H9 (cell line): ENCODE results near the gene PSMA3. TPM values are rescaled to one million over a fixed set of nuclear protein-coding genes. Genes with fewer than 3 reads are reported as not detected.

ENCODE experiments used
- DNase-seq: peaks from one replicate; pipeline ENCODE4 v3.0.0-alpha.2; 2017
- H2AFZ ChIP-seq: one replicate; pipeline ENCODE4 v1.6.1; 2013; ENCODE audit warnings: mild to moderate bottlenecking, low read length, control low read depth, moderate library complexity
- H2AK5ac ChIP-seq: 2 replicates; pipeline ENCODE4 v1.6.1; 2013; ENCODE audit warnings: low read length, control low read depth, mixed read lengths; ENCODE audit not compliant: insufficient read length
- H2BK120ac ChIP-seq: one replicate; pipeline ENCODE4 v1.6.1; 2013; ENCODE audit warnings: low read depth, mild to moderate bottlenecking, low read length, control low read depth, inconsistent platforms; ENCODE audit not compliant: poor library complexity, severe bottlenecking
- H2BK12ac ChIP-seq: 2 replicates; pipeline ENCODE4 v1.6.1; 2013; ENCODE audit warnings: low read length, control low read depth, mixed read lengths, low read depth; ENCODE audit not compliant: insufficient read length
- H2BK15ac ChIP-seq: 2 replicates; pipeline ENCODE4 v1.6.1; 2013; ENCODE audit warnings: low read depth, low read length, control low read depth
- H2BK20ac ChIP-seq: one replicate; pipeline ENCODE4 v1.6.1; 2013; ENCODE audit warnings: low read depth, mild to moderate bottlenecking, low read length, control low read depth, inconsistent platforms; ENCODE audit not compliant: poor library complexity, severe bottlenecking
- H2BK5ac ChIP-seq: 2 replicates; pipeline ENCODE4 v1.6.1; 2013; ENCODE audit warnings: low read length, control low read depth, mixed read lengths; ENCODE audit not compliant: insufficient read length
- H3K14ac ChIP-seq: 2 replicates; pipeline ENCODE4 v1.6.1; 2013; ENCODE audit warnings: low read length, control low read depth; ENCODE audit not compliant: insufficient read depth
- H3K18ac ChIP-seq: 2 replicates; pipeline ENCODE4 v1.6.1; 2013; ENCODE audit warnings: low read depth, mild to moderate bottlenecking, mixed read lengths, low read length, control low read depth; ENCODE audit not compliant: insufficient read length
- H3K23ac ChIP-seq: 2 replicates; pipeline ENCODE4 v1.6.1; 2013; ENCODE audit warnings: low read length, control low read depth, mixed read lengths, low read depth; ENCODE audit not compliant: insufficient read length
- H3K23me2 ChIP-seq: 2 replicates; pipeline ENCODE4 v1.6.1; 2013; ENCODE audit warnings: low read depth, mild to moderate bottlenecking, mixed read lengths, low read length, control low read depth; ENCODE audit not compliant: insufficient read length, poor library complexity, severe bottlenecking
- H3K27ac ChIP-seq: 2 replicates; pipeline ENCODE4 v1.5.1; 2013; ENCODE audit warnings: low read length, control low read depth, mixed read lengths, low read depth; ENCODE audit not compliant: insufficient read length
- H3K27me3 ChIP-seq: 2 replicates; pipeline ENCODE4 v1.6.1; 2013; ENCODE audit warnings: low read length, control low read depth, inconsistent platforms; ENCODE audit not compliant: insufficient read depth
- H3K4ac ChIP-seq: 2 replicates; pipeline ENCODE4 v1.6.1; 2013; ENCODE audit warnings: low read depth, mild to moderate bottlenecking, control low read depth, inconsistent platforms, low read length, moderate library complexity
- H3K4me1 ChIP-seq: 2 replicates; pipeline ENCODE4 v1.6.1; 2013; ENCODE audit warnings: low read length, control low read depth, inconsistent platforms; ENCODE audit not compliant: insufficient read depth
- H3K4me2 ChIP-seq: 2 replicates; pipeline ENCODE4 v1.6.1; 2013; ENCODE audit warnings: low read length, control low read depth, mixed read lengths; ENCODE audit not compliant: insufficient read length, insufficient read depth
- H3K56ac ChIP-seq: 2 replicates; pipeline ENCODE4 v1.6.1; 2013; ENCODE audit warnings: low read depth, mild to moderate bottlenecking, mixed read lengths, low read length, control low read depth; ENCODE audit not compliant: insufficient read length
- H3K79me1 ChIP-seq: 2 replicates; pipeline ENCODE4 v1.6.1; 2013; ENCODE audit warnings: low read depth, mild to moderate bottlenecking, moderate library complexity, low read length, control low read depth, inconsistent platforms; ENCODE audit not compliant: insufficient read depth, poor library complexity, severe bottlenecking
- H3K79me2 ChIP-seq: 2 replicates; pipeline ENCODE4 v1.6.1; 2013; ENCODE audit warnings: low read length, control low read depth, inconsistent platforms; ENCODE audit not compliant: insufficient read depth
- H3K9ac ChIP-seq: 2 replicates; pipeline ENCODE4 v1.6.1; 2013; ENCODE audit warnings: low read length, control low read depth, mixed read lengths; ENCODE audit not compliant: insufficient read length; ENCODE audit errors: extremely low read depth
- H3K9me3 ChIP-seq: one replicate; pipeline ENCODE4 v1.6.1; 2013; ENCODE audit warnings: low read depth, low read length, inconsistent platforms; ENCODE audit not compliant: control insufficient read depth
- H3T11ph ChIP-seq: one replicate; pipeline ENCODE4 v1.6.1; 2013; ENCODE audit warnings: mild to moderate bottlenecking, low read length, control low read depth, inconsistent platforms
- H4K20me1 ChIP-seq: one replicate; pipeline ENCODE4 v1.6.1; 2013; ENCODE audit not compliant: control insufficient read depth, insufficient read length, insufficient read depth
- H4K5ac ChIP-seq: 2 replicates; pipeline ENCODE4 v1.6.1; 2013; ENCODE audit warnings: low read depth, mild to moderate bottlenecking, mixed read lengths, low read length, control low read depth; ENCODE audit not compliant: insufficient read length
- H4K8ac ChIP-seq: replicated peaks from 2 replicates; pipeline ENCODE4 v1.6.1; 2013; ENCODE audit warnings: low read length, control low read depth, mixed read lengths, low read depth; ENCODE audit not compliant: insufficient read length
- H4K91ac ChIP-seq: 2 replicates; pipeline ENCODE4 v1.6.1; 2013; ENCODE audit warnings: low read depth, mild to moderate bottlenecking, moderate library complexity, mixed read lengths, low read length, control low read depth; ENCODE audit not compliant: insufficient read length
- H3K27ac Mint-ChIP-seq, 3 experiments: 2 replicates in 2 of 3; 3 replicates in 1 of 3; pipeline ENCODE4 v1.8.0; 2020 to 2021; ENCODE audit warnings: mixed read lengths in 3 of 3, mild to moderate bottlenecking in 1 of 3, moderate library complexity in 1 of 3
- H3K27me3 Mint-ChIP-seq: 2 replicates; pipeline ENCODE4 v1.8.0; 2021; ENCODE audit warnings: low read depth, mild to moderate bottlenecking, moderate library complexity, mixed read lengths
- H3K36me3 Mint-ChIP-seq, 3 experiments: 2 replicates in 2 of 3; 3 replicates in 1 of 3; pipeline ENCODE4 v1.8.0; 2020 to 2021; ENCODE audit warnings: low read depth in 3 of 3, mixed read lengths in 3 of 3; ENCODE audit not compliant: insufficient read depth in 1 of 3
- H3K4me1 Mint-ChIP-seq, 2 experiments: 2 replicates each; pipeline ENCODE4 v1.8.0; 2020; ENCODE audit warnings: mixed read lengths in 2 of 2
- H3K4me3 Mint-ChIP-seq, 2 experiments: 2 replicates in 1 of 2; 3 replicates in 1 of 2; pipeline ENCODE4 v1.8.0; 2020 to 2021; ENCODE audit warnings: mild to moderate bottlenecking in 2 of 2, mixed read lengths in 2 of 2, moderate library complexity in 1 of 2
- H3K9me3 Mint-ChIP-seq, 2 experiments: 2 replicates in 1 of 2; 3 replicates in 1 of 2; pipeline ENCODE4 v1.8.0; 2020; ENCODE audit warnings: mild to moderate bottlenecking in 2 of 2, mixed read lengths in 2 of 2, moderate library complexity in 1 of 2
- WGBS: extraction: QIAGEN DNeasy Blood & Tissue Kit; methylation state at CpG from one replicate; pipeline ENCODE4 v1.1.7; 2013; ENCODE audit warnings: missing lambda C conversion rate, low lambda C conversion rate, mixed read lengths; ENCODE audit not compliant: insufficient read length; ENCODE audit errors: extremely low coverage; 5-methylcytosine and 5-hydroxymethylcytosine counted together
- total RNA-seq: library from RNA; stranded (reverse); gene quantifications from 2 replicates; pipeline ENCODE4 v1.2.1, GENCODE V29; 2021
- TF ChIP-seq, protein P1 (sequence below): fragments of 200-600 bp; sonication (generic); conservative IDR thresholded peaks from 3 replicates; pipeline ENCODE4 v1.8.0; 2021; ENCODE audit warnings: antibody characterized with exemption, mild to moderate bottlenecking

The PSMA3 gene
- total RNA-seq, 1 experiment from 2014 or later, result 342 TPM

DNA sequence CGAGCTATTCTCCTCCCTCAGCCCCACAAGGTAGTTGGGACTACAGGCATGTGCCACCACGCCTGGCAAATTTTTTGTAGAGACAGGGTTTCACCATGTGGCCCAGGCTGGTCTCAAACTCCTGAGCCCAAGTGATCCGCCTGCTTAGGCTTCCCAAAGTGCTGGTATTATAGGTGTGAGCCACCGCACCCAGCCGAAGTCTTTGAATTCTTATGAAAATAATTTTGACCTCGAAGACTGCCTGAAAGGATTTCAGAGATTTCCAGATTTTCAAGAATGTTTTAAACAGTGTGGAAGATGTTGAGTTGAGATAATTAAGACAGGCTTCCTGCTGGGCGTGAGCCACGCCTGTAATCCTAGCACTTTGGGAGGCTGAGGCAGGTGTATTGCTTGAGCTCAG, 5.0 kb downstream of the PSMA3 start:
- H3K79me2 ChIP-seq, result peaks cover 38% of the 10 kb centered on the region
- H2BK12ac ChIP-seq, result no peak overlapping the region
- H2BK15ac ChIP-seq, result no peak overlapping the region
- no peak overlapping the region for H3K4ac ChIP-seq
- no peak overlapping the region for H4K8ac ChIP-seq
- no peak overlapping the region for H3K9ac ChIP-seq
- no peak overlapping the region for H3K4me2 ChIP-seq
- H3K23ac ChIP-seq, result no peak overlapping the region
- no peak overlapping the region for H3K4me3 Mint-ChIP-seq
- H3K56ac ChIP-seq, result no peak overlapping the region
- H3K9me3 ChIP-seq, result no peaks in the 10 kb centered on the region
- no peak overlapping the region for H2BK20ac ChIP-seq
- H3K18ac ChIP-seq, result no peak overlapping the region
- no peak overlapping the region for H4K91ac ChIP-seq
- peaks cover 12 to 16% of the 10 kb centered on the region in 2 experiments for H3K4me1 Mint-ChIP-seq
- H3K27ac Mint-ChIP-seq, result no peak overlapping the region; a peak in 1 of 7 replicates
- H2BK120ac ChIP-seq, result no peak overlapping the region
- no peaks in the 10 kb centered on the region for H3K27me3 Mint-ChIP-seq
- no peak overlapping the region for H2BK5ac ChIP-seq
- H2AK5ac ChIP-seq, result no peak overlapping the region
- no peaks in the 10 kb centered on the region for H3K27me3 ChIP-seq
- no peaks in the 10 kb centered on the region for H3K4me1 ChIP-seq
- no peak overlapping the region for H2AFZ ChIP-seq
- H4K5ac ChIP-seq, result no peak overlapping the region
- no peaks in the 10 kb centered on the region for H4K20me1 ChIP-seq
- no CpG with 5 or more reads among the region's 8 CpGs for whole genome bisulfite sequencing
- H3K79me1 ChIP-seq, result peaks cover 8% of the 10 kb centered on the region
- no peak overlapping the region for H3T11ph ChIP-seq
- TF ChIP-seq, protein P1, sequence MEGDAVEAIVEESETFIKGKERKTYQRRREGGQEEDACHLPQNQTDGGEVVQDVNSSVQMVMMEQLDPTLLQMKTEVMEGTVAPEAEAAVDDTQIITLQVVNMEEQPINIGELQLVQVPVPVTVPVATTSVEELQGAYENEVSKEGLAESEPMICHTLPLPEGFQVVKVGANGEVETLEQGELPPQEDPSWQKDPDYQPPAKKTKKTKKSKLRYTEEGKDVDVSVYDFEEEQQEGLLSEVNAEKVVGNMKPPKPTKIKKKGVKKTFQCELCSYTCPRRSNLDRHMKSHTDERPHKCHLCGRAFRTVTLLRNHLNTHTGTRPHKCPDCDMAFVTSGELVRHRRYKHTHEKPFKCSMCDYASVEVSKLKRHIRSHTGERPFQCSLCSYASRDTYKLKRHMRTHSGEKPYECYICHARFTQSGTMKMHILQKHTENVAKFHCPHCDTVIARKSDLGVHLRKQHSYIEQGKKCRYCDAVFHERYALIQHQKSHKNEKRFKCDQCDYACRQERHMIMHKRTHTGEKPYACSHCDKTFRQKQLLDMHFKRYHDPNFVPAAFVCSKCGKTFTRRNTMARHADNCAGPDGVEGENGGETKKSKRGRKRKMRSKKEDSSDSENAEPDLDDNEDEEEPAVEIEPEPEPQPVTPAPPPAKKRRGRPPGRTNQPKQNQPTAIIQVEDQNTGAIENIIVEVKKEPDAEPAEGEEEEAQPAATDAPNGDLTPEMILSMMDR, result no peak
- H3K23me2 ChIP-seq, result no peaks in the 10 kb centered on the region
- H3K36me3 Mint-ChIP-seq, result peaks cover 23 to 52% (median 42%) of the 10 kb centered on the region in 3 experiments
- DNase-seq, result no peak
- H3K14ac ChIP-seq, result no peak overlapping the region
- H3K9me3 Mint-ChIP-seq, result no peaks in the 10 kb centered on the region; a peak in 1 of 5 replicates
- H3K27ac ChIP-seq, result no peak overlapping the region
